Trophoblast cell (in vitro differentiated cells and primary cell): ENCODE measurements around the gene EPHB2.

ENCODE experiments used
- DNase-seq, 2 donors: peaks; one replicate each; pipeline ENCODE4 v3.0.0-alpha.2; 2016
- H2AFZ ChIP-seq: 2 replicates; pipeline ENCODE4 v1.6.1; 2013; ENCODE audit warnings: low read length, moderate library complexity, mild to moderate bottlenecking; ENCODE audit not compliant: insufficient read depth, poor library complexity
- H2AK5ac ChIP-seq: 2 replicates; pipeline ENCODE4 v1.6.1; 2013; ENCODE audit warnings: mild to moderate bottlenecking, low read length
- H2BK120ac ChIP-seq: 2 replicates; pipeline ENCODE4 v1.6.1; 2013; ENCODE audit warnings: low read length, mild to moderate bottlenecking, moderate library complexity; ENCODE audit not compliant: insufficient read depth, poor library complexity
- H2BK12ac ChIP-seq: 2 replicates; pipeline ENCODE4 v1.6.1; 2013; ENCODE audit warnings: mild to moderate bottlenecking, low read length, moderate library complexity
- H2BK5ac ChIP-seq: 2 replicates; pipeline ENCODE4 v1.6.1; 2013; ENCODE audit warnings: low read length, low read depth, moderate library complexity, mild to moderate bottlenecking; ENCODE audit not compliant: poor library complexity
- H3K14ac ChIP-seq: 2 replicates; pipeline ENCODE4 v1.6.1; 2013; ENCODE audit warnings: mild to moderate bottlenecking, low read length
- H3K18ac ChIP-seq: 2 replicates; pipeline ENCODE4 v1.6.1; 2013; ENCODE audit warnings: mild to moderate bottlenecking, low read length
- H3K23ac ChIP-seq: 2 replicates; pipeline ENCODE4 v1.6.1; 2013; ENCODE audit warnings: low read length
- H3K27ac ChIP-seq: 2 replicates; pipeline ENCODE4 v1.5.1; 2013; ENCODE audit warnings: low read depth, mild to moderate bottlenecking, inconsistent platforms, low read length, moderate library complexity
- H3K27me3 ChIP-seq: 2 replicates; pipeline ENCODE4 v1.6.1; 2013; ENCODE audit warnings: inconsistent platforms, mild to moderate bottlenecking, low read length, moderate library complexity; ENCODE audit not compliant: insufficient read depth
- H3K36me3 ChIP-seq, 2 experiments: 1 replicate in 1 of 2; 2 replicates in 1 of 2; pipeline ENCODE4 v1.6.1; 2013; ENCODE audit warnings: low read length in 2 of 2, mild to moderate bottlenecking in 2 of 2, moderate library complexity in 1 of 2; ENCODE audit not compliant: insufficient read depth in 2 of 2, control insufficient read depth in 1 of 2
- H3K4ac ChIP-seq: 2 replicates; pipeline ENCODE4 v1.6.1; 2013; ENCODE audit warnings: low read depth, mild to moderate bottlenecking, low read length, moderate library complexity
- H3K4me1 ChIP-seq, 2 experiments: 1 replicate in 1 of 2; 2 replicates in 1 of 2; pipeline ENCODE4 v1.6.1; 2013; ENCODE audit warnings: low read length in 2 of 2, mild to moderate bottlenecking in 2 of 2, moderate library complexity in 1 of 2; ENCODE audit not compliant: insufficient read depth in 2 of 2, control insufficient read depth in 1 of 2
- H3K4me2 ChIP-seq: 2 replicates; pipeline ENCODE4 v1.6.1; 2013; ENCODE audit warnings: inconsistent platforms, mild to moderate bottlenecking, low read length, moderate library complexity
- H3K4me3 ChIP-seq: 2 replicates; pipeline ENCODE4 v1.5.1; 2013; ENCODE audit warnings: mild to moderate bottlenecking, low read depth, low read length, inconsistent platforms
- H3K79me1 ChIP-seq: one replicate; pipeline ENCODE4 v1.6.1; 2013; ENCODE audit warnings: low read length
- H3K79me2 ChIP-seq: 2 replicates; pipeline ENCODE4 v1.6.1; 2013; ENCODE audit warnings: low read length, mild to moderate bottlenecking; ENCODE audit not compliant: control insufficient read depth, insufficient read depth, poor library complexity
- H3K9ac ChIP-seq: 2 replicates; pipeline ENCODE4 v1.6.1; 2013; ENCODE audit warnings: mild to moderate bottlenecking, low read length
- H3K9me3 ChIP-seq: 2 replicates; pipeline ENCODE4 v1.6.1; 2013; ENCODE audit warnings: low read depth, mild to moderate bottlenecking, control low read depth, inconsistent platforms, low read length; ENCODE audit not compliant: insufficient read depth
- H4K12ac ChIP-seq: 2 replicates; pipeline ENCODE4 v1.6.1; 2013; ENCODE audit warnings: low read depth, mild to moderate bottlenecking, low read length, moderate library complexity
- H4K8ac ChIP-seq: 2 replicates; pipeline ENCODE4 v1.6.1; 2013; ENCODE audit warnings: low read depth, mild to moderate bottlenecking, low read length, moderate library complexity
- H4K91ac ChIP-seq: one replicate; pipeline ENCODE4 v1.6.1; 2013; ENCODE audit warnings: low read depth, mild to moderate bottlenecking, low read length, moderate library complexity
- WGBS: extraction: QIAGEN DNeasy Blood & Tissue Kit; methylation state at CpG from one replicate; pipeline ENCODE4 v1.1.7; 2013; ENCODE audit warnings: missing lambda C conversion rate; ENCODE audit not compliant: insufficient read length, insufficient coverage; ENCODE audit errors: extremely low coverage; 5-methylcytosine and 5-hydroxymethylcytosine counted together

The EPHB2 gene

DNA sequence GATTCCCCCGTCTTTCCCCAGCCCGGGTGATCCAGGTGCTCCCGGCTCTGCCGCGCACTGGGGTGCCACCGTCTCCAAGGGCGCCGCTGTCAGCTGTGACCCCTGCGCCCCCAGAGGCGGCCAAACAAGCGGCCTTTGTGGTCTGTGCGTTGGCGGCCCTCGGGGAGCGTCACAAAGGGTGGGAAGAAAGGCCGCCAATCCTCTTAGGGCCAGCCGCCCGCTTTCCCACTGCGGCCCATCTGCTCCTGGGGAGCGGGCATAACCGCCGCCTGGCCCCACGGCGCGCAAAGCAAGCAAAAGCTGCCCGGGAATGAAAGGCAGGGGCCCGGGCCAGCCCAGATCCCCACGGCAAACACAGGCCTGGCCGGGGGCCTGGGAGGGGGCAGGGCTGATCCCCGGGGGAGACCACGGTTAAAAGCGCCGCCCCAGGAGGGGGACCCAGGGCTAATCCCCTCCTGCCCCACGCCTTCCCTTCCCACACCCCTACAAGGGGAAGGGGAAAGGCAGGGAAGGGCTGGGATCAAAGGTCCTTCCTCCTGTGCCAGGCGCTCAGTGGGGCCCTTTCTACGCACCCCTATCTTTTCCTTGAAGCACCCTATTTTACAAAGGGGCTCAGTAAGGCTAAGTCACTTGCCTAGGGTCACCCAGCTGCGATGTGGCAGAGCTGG lies 33.6 kb upstream of the EPHB2 start:
- Histone ChIP-seq H2AK5ac (no peak overlapping the region), H3K27me3 (no peaks in the 10 kb centered on the region), H3K4ac (no peak overlapping the region), H3K9ac (no peak overlapping the region), H3K9me3 (peaks cover 6% of the 10 kb centered on the region), H2BK5ac (no peak overlapping the region), H2AFZ (no peak overlapping the region), H3K79me1 (no peaks in the 10 kb centered on the region), H2BK120ac (no peak overlapping the region), H4K12ac (no peak overlapping the region), H3K4me2 (no peak overlapping the region), H3K4me3 (no peak overlapping the region), H3K14ac (no peak overlapping the region), H3K27ac (no peak overlapping the region), H4K8ac (no peak overlapping the region), H3K4me1 (no peaks in the 10 kb centered on the region), H3K79me2 (no peaks in the 10 kb centered on the region), H3K18ac (no peak overlapping the region), H4K91ac (no peak overlapping the region), H3K23ac (no peak overlapping the region), H2BK12ac (no peak overlapping the region), H3K36me3 (no peaks in the 10 kb centered on the region)
- no CpG with 5 or more reads among the region's 37 CpGs for WGBS
- DNase-seq, result no peak

DNA sequence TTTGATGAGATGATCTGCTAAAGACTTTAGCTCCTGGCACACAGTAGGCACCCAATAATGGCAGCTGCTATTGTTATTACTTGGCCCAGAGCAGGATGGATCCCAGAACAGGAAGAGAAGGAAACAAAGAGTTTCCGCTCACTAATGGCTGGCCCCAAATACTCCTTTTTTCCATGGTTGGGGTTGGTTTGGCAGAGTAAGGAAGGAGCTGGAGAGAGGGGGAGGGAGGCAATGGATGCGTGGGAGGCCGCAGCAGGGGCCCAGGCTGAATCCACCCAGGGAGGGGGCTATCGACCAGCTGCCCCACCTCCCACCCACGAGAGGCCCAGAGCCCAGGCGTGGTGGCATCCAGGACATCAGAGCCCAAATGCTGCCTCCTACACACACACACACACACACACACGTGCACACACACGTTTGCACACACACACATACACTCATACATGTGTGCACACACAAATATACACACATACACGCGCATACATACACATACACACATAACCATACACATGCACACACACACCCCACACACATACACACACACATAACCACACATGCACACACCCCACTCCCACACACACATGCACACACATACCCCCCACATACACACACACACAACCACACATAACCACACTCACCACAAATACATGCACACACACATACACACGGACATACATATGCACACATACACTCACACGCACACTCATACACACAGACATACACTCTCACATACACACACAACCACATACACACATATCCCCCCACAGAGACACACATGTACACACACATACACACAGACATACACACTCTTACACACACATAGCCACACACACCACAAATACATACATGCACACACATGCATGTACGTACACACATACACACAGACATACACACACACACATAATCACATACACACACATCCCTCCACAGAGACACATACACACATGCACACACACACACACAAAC lies 32.4 kb upstream of the EPHB2 start:
- Histone ChIP-seq H3K4me1 (no peaks in the 10 kb centered on the region), H3K4me3 (peak overlapping the region; percentile 26), H2BK120ac (no peak overlapping the region), H3K9ac (no peak overlapping the region), H2BK12ac (no peak overlapping the region), H3K27me3 (no peaks in the 10 kb centered on the region), H4K91ac (no peak overlapping the region), H2AK5ac (no peak overlapping the region), H3K79me1 (no peaks in the 10 kb centered on the region), H4K8ac (no peak overlapping the region), H3K4me2 (no peak overlapping the region), H4K12ac (no peak overlapping the region), H3K23ac (no peak overlapping the region), H3K9me3 (peaks cover 6% of the 10 kb centered on the region), H2BK5ac (no peak overlapping the region), H2AFZ (no peak overlapping the region), H3K4ac (no peak overlapping the region), H3K18ac (no peak overlapping the region), H3K27ac (no peak overlapping the region), H3K79me2 (no peaks in the 10 kb centered on the region), H3K14ac (no peak overlapping the region), H3K36me3 (no peaks in the 10 kb centered on the region)
- DNase-seq, result no peak
- no CpG with 5 or more reads among the region's 13 CpGs for WGBS

DNA sequence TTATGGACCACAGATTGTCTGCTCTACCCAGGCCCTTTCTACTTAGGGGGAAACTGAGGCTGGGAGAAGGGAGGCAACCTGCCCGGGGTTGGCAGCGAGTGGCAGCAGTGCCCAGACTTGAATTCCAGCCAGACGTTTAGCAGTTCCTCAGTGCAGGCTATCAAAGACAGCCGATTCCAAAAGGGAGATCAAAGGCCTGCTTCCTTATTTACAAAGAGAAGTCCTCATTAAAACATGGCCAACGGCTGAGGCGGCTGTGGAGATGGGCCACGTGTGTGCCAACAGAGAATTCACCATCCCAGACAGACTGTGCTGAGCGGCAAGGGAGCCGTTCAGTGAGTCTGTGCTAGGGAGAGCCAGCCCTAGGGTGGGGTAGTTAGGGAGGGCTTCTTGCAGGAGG lies 29.9 kb upstream of the EPHB2 start:
- H3K79me2 ChIP-seq, result no peaks in the 10 kb centered on the region
- H3K79me1 ChIP-seq, result no peaks in the 10 kb centered on the region
- WGBS, result no CpG with 5 or more reads among the region's 9 CpGs

DNA sequence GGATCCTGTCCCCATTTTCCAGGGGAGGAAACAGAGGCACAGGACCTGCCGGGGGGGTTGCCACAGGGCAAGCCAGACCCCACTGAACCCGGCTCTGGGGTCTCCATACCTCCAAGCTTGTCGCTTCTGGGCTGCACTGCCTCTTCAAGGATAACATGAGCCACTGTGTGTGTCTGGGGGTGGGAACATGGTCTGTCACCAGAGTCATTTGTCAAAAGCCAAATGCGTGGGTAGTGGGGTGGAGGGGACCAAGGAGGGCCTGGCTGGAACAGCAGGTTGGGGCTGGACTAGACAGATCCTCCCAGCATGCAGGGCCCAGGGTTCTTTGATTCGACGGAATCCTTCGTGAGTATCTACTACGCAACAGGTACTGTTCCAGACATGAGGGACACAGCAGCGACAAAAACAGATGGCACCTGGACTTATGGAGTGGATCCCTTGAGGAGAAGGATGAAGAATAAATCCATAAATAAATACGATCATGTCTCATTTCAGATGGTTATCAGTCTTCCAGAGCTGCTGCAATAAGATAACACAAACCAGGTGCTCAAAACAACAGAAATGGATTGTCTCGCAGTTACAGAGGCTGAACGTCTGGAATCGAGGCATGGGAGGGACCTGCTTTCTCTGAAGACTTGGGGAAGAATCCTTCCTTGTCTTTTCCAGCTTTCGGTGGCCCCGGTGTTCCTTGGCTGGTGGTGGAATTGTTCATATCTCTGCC lies 28.9 kb upstream of the EPHB2 start:
- Histone ChIP-seq H3K27ac (no peak overlapping the region), H3K79me2 (no peaks in the 10 kb centered on the region), H3K4ac (no peak overlapping the region), H3K36me3 (no peaks in the 10 kb centered on the region), H4K91ac (no peak overlapping the region), H2BK12ac (no peak overlapping the region), H3K9ac (no peak overlapping the region), H3K4me3 (no peak overlapping the region), H4K12ac (no peak overlapping the region), H3K4me2 (no peak overlapping the region), H3K4me1 (no peaks in the 10 kb centered on the region), H3K18ac (no peak overlapping the region), H3K14ac (no peak overlapping the region), H2BK120ac (no peak overlapping the region), H3K79me1 (no peaks in the 10 kb centered on the region), H3K27me3 (no peaks in the 10 kb centered on the region), H2AFZ (no peak overlapping the region), H3K9me3 (peaks cover 6% of the 10 kb centered on the region), H3K23ac (no peak overlapping the region), H2AK5ac (no peak overlapping the region), H4K8ac (no peak overlapping the region), H2BK5ac (no peak overlapping the region)
- no peak for DNase-seq
- WGBS, result no CpG with 5 or more reads among the region's 15 CpGs

More for the DNA sequence above, 29.9 kb upstream of the EPHB2 start:
- H4K12ac ChIP-seq, result no peak overlapping the region
- no peak overlapping the region for H3K4ac ChIP-seq
- H4K91ac ChIP-seq, result no peak overlapping the region
- H3K23ac ChIP-seq, result no peak overlapping the region
- H3K27me3 ChIP-seq, result no peaks in the 10 kb centered on the region
- H3K4me1 ChIP-seq, result no peaks in the 10 kb centered on the region
- H3K4me3 ChIP-seq, result no peak overlapping the region
- no peak overlapping the region for H3K18ac ChIP-seq
- H3K9ac ChIP-seq, result no peak overlapping the region
- no peak overlapping the region for H3K27ac ChIP-seq
- H4K8ac ChIP-seq, result no peak overlapping the region
- no peak overlapping the region for H3K14ac ChIP-seq
- H2BK12ac ChIP-seq, result no peak overlapping the region
- no peak overlapping the region for H2BK5ac ChIP-seq
- DNase-seq, result no peak
- H3K9me3 ChIP-seq, result peaks cover 6% of the 10 kb centered on the region
- H3K36me3 ChIP-seq, result no peaks in the 10 kb centered on the region
- H3K4me2 ChIP-seq, result no peak overlapping the region
- no peak overlapping the region for H2AFZ ChIP-seq
- no peak overlapping the region for H2BK120ac ChIP-seq
- no peak overlapping the region for H2AK5ac ChIP-seq
